Activated T-cell treated with anti-CD3 and anti-CD28 coated beads, Interleukin-2, amount 50 U/mL, for 72 hours (primary cell): Measurements from ENCODE around the gene HYOU1. TPM values are rescaled to one million over a fixed set of nuclear protein-coding genes. Genes with fewer than 3 reads are reported as not detected.
A peak's percentile ranks its signal among the peaks of the same experiment; 100 is the strongest.
"Not testable (repeated sequence)": the region's sequence is repeated elsewhere in the genome, so short reads cannot be mapped to it uniquely, and the experiment has no call there.

ENCODE experiments used
- ATAC-seq, 2 donors: fragments of 150-1000 bp; cut with Tn5 transposase; replicated peaks in 1 of 2; 2 replicates each; pipeline ENCODE4 v1.10.0; 2021; ENCODE audit warnings: moderate library complexity in 2 of 2, mild to moderate bottlenecking in 1 of 2
- DNase-seq, 2 donors: peaks; one replicate each; pipeline ENCODE4 v3.0.0; 2021 to 2022; ENCODE audit warnings: mixed read lengths in 1 of 2
- H3K27ac Mint-ChIP-seq: one replicate; pipeline ENCODE4 v1.8.0; 2022; ENCODE audit warnings: mild to moderate bottlenecking, moderate library complexity, mixed read lengths
- H3K27me3 Mint-ChIP-seq: one replicate; pipeline ENCODE4 v1.8.0; 2022; ENCODE audit warnings: low read depth, mixed read lengths
- H3K36me3 Mint-ChIP-seq, 2 donors: one replicate each; pipeline ENCODE4 v1.8.0; 2022; ENCODE audit warnings: mixed read lengths in 2 of 2, mild to moderate bottlenecking in 1 of 2; ENCODE audit not compliant: insufficient read depth in 2 of 2
- H3K4me1 Mint-ChIP-seq: one replicate; pipeline ENCODE4 v1.8.0; 2022; ENCODE audit warnings: low read depth, mixed read lengths
- H3K4me3 Mint-ChIP-seq, 2 donors: one replicate each; pipeline ENCODE4 v1.8.0; 2022; ENCODE audit warnings: mild to moderate bottlenecking in 2 of 2, mixed read lengths in 2 of 2, moderate library complexity in 2 of 2
- H3K9me3 Mint-ChIP-seq, 2 donors: one replicate each; pipeline ENCODE4 v1.8.0; 2022; ENCODE audit warnings: mixed read lengths in 2 of 2
- total RNA-seq, 2 donors: library from RNA; stranded (reverse); gene quantifications; one replicate each; pipeline ENCODE4 v1.2.3, GENCODE V29; 2022

The HYOU1 gene
- total RNA-seq, 2 donors from 2014 or later, result 199 to 232 TPM

DNA sequence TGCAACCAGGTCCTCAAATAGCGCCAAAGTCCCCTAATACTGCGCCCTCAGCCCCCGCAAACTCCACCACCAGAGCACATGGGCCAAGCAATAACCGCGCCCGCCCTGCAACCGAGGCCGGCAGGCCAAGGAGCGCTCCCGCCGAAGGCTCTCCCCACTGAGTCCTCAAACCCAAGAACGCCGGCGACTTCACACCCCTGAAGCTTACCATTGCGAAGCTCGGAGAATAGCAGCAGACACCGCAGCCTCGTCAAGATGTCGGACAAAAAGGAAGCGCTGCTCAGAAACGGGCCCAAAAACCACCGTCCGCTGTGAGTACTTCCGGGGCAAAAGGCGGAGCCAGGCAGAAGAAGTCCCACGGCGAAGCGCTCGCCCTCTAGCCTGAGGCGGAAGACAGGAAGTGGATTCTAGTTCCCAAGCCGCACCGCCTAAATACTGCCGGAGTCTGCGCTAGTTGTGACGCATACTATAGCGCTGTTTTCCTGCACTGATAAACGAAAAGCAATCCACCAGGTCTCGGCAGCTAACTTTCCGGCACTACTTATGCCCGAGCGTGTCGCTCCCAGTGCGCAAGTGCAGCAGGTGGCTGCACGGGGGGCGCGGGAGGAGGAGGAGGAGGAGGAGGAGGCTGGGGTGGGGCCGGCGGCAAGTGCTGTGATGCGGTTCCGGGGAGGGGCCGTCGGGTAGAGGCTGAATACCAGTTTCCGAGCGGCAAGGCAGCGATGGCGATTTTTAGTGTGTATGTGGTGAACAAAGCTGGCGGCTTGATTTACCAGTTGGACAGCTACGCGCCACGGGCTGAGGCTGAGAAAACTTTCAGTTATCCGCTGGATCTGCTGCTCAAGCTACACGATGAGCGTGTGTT lies 38.7 kb downstream of the HYOU1 start, which contains the start of the genes RPS25 and TRAPPC4:
TSS of gene RPS25 (minus strand) at position 270 of the 865 bp plus-strand sequence. CDS start at position 211, 59 bp downstream.
TSS of gene TRAPPC4 (plus strand) at position 693 of the 865 bp plus-strand sequence. CDS start at position 723, 30 bp downstream.
- peak within 1 kb of the TSS; percentile 96 to 98 for H3K4me3 Mint-ChIP-seq
- peak; percentile 92 for ATAC-seq
- peak; percentile 94 to 97 for DNase-seq
- H3K9me3 Mint-ChIP-seq, result no peaks in the 10 kb centered on the region
- H3K36me3 Mint-ChIP-seq, result peaks cover 21 to 40% of the 10 kb centered on the region in 2 donors
- H3K27ac Mint-ChIP-seq, result peak within 1 kb of the TSS; percentile 99
- H3K4me1 Mint-ChIP-seq, result peaks cover 61% of the 10 kb centered on the region
- H3K27me3 Mint-ChIP-seq, result no peaks in the 10 kb centered on the region

DNA sequence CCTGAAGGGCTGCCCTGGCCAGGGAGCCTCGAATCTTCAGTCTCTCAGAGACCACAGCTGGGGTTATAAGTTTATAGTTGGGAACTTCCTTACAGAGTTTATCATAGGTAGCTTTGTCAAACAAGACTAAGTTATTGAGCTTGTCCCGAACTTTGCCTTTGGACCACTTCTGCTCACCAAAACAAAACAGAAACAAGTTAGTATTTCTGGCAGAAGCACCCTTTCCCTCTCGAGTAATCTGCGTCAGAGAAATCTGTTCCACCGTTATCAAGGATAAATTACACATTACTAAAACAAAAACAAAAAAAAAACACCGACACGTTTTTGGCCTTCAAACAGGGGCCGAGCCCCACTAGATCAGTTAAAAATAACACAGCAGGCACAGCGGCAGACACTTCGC lies 39.6 kb downstream of the HYOU1 start:
- H3K9me3 Mint-ChIP-seq, DNase-seq, H3K27me3 Mint-ChIP-seq, ATAC-seq: not testable (repeated sequence)
- Mint-ChIP-seq H3K27ac (peak overlapping the region; percentile 99), H3K4me3 (peak overlapping the region; percentile 96 to 98), H3K4me1 (peaks cover 56% of the 10 kb centered on the region), H3K36me3 (peaks cover 26 to 46% of the 10 kb centered on the region in 2 donors)

DNA sequence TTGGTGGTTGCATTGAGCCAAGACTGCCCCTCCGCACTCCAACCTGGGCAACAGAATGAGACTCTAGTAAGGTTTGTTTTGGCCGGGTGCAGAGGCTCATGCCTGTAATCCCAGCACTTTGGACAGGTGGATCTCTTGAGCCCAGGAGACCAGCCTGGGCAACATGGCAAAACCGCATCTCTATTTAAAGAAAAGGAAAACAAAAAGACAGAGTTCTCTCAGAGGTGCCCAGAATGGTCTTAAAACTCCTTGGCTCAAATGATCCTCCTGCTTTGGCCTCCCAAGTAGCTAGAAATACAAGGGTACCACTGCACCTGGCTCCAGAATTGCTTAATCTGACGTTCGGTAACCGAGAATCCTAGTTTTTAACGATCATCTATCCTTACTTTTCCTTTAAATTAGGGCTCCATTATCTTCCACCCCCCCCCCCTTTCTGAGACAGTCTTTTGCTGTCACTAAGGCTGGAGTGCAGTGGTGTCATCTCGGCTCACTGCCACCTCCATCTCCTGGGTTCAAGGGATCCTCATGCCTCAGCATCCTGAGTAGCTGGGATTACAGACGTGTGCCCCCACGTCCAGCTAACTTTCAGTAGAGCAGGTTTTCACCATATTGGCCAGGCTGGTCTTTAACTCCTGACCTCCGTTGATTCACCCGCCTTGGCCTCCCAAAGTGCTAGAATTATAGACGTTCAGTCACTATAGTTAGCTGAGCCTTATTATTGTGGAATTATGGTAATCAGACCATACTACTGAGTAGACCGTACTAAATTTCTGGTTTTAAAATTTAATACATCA lies 40.6 kb downstream of the HYOU1 start:
- ATAC-seq (no peak), DNase-seq (no peak)
- Mint-ChIP-seq H3K4me3 (peak overlapping the region; percentile 96 to 98), H3K36me3 (peaks cover 28 to 42% of the 10 kb centered on the region in 2 donors), H3K27ac (peak overlapping the region; percentile 99), H3K27me3 (no peaks in the 10 kb centered on the region), H3K4me1 (peaks cover 53% of the 10 kb centered on the region), H3K9me3 (no peaks in the 10 kb centered on the region)

DNA sequence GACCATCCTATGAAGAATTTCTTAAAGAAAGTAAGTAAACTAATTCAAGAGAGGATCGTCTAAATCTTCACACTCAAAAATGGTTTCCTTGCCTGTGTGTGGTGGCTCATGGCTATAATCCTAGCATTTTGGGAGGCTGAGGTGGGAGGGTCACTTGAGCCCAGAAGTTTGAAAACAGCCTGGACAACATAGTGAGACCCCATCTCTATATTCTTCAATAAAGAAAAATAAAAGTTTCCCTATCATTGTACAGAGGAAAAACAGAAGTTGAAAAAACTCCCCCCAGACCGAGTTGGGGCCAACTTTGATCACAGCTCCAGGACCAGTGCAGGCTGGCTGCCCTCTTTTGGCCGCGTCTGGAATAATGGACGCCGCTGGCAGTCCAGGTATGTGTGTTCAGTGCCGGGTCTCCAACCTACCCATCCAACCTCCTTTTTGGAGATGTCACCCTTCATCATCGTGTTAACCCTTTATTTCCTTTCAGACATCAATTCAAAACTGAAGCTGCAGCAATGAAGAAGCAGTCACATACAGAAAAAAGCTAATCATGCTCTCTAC lies 41.9 kb downstream of the HYOU1 start:
- Mint-ChIP-seq H3K4me3 (peak overlapping the region; percentile 11 to 98), H3K4me1 (peaks cover 40% of the 10 kb centered on the region), H3K27me3 (no peaks in the 10 kb centered on the region), H3K36me3 (peaks cover 28 to 42% of the 10 kb centered on the region in 2 donors), H3K27ac (peak overlapping the region; percentile 71), H3K9me3 (no peaks in the 10 kb centered on the region)
- ATAC-seq, result no peak
- DNase-seq, result no peak

DNA sequence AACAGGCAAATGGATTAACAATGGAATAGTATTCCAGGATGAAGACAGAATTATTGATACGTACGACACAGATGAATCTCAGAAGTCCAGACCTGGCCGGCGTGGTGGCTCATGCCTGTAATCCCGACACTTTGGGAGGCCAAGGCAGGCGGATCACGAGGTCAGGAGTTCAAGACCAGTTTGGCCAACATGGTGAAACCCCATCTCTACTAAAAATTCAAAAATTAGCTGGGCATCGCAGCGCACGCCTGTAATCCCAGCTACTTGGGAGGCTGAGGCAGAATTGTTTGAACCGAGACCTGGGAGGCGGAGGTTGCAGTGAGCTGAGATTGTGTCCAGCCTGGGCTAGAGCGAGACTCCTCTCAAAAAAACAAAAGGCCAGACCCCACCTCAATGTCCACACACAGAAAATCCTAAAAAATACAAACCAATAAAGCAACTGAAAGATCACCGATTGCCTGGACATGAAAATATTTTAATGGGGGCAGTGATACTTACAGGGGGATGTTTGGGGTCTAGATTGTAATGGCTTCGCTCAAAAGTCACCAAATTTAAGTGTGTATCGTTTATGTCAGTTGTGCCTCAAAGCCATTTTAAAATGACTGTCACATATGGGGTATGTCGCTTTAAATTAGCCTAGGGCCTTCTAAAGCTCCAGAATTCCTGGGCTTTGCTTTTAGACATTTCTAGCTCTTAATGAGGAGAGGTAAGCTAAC lies 42.6 kb downstream of the HYOU1 start:
- H3K27me3 Mint-ChIP-seq, result no peaks in the 10 kb centered on the region
- peaks cover 32% of the 10 kb centered on the region for H3K4me1 Mint-ChIP-seq
- H3K4me3 Mint-ChIP-seq, result no peak overlapping the region
- ATAC-seq, result no peak
- peak overlapping the region; percentile 71 for H3K27ac Mint-ChIP-seq
- no peak for DNase-seq
- no peaks in the 10 kb centered on the region for H3K9me3 Mint-ChIP-seq
- H3K36me3 Mint-ChIP-seq, result peaks cover 27 to 39% of the 10 kb centered on the region in 2 donors

DNA sequence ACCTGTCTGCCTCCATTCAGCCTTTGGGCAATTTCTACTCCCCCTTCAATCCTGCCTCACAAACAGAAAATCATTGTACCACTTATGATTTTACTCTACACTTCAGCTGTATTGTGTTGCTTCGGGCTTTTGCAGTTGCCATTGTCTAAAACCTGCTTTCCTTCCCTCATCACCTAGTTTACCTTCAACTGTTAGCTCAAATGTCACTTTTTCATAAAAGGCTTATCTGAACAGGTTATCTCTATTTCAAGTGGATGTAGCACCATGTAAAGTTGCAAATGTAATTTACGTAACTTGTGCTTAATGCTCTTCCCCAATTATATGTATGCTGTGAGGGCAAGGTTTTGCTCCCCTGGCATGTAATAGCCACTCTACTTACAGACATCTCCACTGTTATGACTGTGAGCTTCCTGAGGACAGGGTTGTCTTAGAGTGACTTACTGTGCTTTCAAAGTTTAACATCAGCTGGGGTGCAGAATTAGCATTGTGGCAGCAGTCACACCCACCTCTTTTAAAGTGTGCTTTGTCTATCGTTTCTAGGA lies 44.3 kb downstream of the HYOU1 start:
- Mint-ChIP-seq H3K27ac (peak overlapping the region; percentile 54), H3K4me3 (no peak overlapping the region), H3K4me1 (peaks cover 30% of the 10 kb centered on the region), H3K36me3 (peaks cover 23 to 39% of the 10 kb centered on the region in 2 donors), H3K27me3 (no peaks in the 10 kb centered on the region), H3K9me3 (no peaks in the 10 kb centered on the region)
- DNase-seq (no peak), ATAC-seq (no peak)

DNA sequence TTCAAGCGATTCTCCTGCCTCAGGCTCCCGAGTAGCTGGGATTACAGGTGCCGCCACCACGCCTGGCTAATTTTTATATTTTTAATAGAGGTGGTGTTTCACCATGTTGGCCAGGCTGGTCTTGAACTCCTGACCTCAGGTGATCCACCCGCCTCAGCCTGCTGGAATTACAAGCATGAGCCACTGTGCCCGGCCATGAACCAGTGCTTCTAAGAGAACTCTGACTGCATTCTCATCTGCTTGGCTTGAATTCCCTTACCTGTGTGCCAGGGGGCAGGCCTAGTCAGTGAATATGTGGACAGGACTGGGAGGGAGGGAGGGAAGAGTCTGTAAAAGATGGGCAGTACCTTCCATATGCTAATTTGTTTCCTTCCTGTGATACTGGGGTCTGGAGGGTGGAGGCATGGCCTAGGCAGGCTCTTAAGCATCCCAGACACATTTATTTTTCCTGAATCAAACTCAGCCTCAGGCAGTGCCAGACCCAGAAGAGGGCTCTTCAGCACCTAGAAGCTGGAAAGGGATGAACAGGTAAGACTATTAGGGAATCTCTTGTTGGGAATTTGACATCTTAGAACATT lies 45.4 kb downstream of the HYOU1 start:
- Mint-ChIP-seq H3K4me1 (peaks cover 31% of the 10 kb centered on the region), H3K4me3 (no peak overlapping the region), H3K27ac (peak overlapping the region; percentile 40), H3K36me3 (peaks cover 18 to 39% of the 10 kb centered on the region in 2 donors), H3K9me3 (no peaks in the 10 kb centered on the region), H3K27me3 (no peaks in the 10 kb centered on the region)
- no peak for DNase-seq
- peak in 1 of 2 donors; percentile 33 for ATAC-seq

DNA sequence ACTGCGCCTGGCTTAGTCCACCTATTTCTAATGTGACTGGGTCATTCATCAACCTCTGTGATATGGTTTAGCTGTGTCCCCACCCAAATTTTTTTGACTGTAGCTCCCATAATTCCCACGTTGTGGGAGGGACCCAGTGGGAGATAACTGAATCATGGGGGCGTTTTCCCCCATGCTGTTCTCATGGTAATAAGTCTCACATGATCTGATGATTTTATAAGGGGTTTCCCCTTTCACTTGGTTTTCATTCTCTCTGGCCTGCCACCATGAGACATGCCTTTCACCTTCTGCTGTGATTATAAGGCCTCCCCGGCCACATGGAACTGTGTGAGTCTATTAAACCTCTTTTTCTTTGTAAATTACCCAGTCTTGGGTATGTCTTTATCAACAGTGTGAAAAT lies 50.3 kb downstream of the HYOU1 start:
- Mint-ChIP-seq H3K27ac (no peak overlapping the region), H3K4me3 (no peak overlapping the region)

DNA sequence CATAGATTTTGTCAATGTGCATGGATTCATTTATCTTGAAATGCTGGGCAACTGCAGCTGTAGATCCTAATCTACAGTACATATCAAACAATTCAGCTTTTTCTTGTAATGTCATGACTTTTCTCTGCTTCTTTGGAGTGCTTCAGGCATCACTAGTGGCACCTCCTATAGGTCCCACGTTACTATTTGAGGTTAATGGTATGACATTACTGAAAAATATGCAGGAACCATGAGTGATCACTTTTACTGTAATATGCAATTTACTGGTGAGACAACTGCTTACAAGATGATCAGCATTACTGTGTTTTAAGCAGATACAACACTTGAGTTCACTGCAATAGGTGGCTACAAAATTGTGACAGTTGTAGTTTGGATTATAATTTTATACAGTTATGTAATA lies 56.1 kb downstream of the HYOU1 start:
- no peak for ATAC-seq
- no peak for DNase-seq
- Mint-ChIP-seq H3K36me3 (peaks cover 14 to 24% of the 10 kb centered on the region in 2 donors), H3K27me3 (no peaks in the 10 kb centered on the region), H3K9me3 (no peaks in the 10 kb centered on the region), H3K4me1 (peaks cover 50% of the 10 kb centered on the region), H3K4me3 (no peak overlapping the region), H3K27ac (peak overlapping the region; percentile 57)

More for the DNA sequence above, 50.3 kb downstream of the HYOU1 start:
- H3K36me3 Mint-ChIP-seq, result peaks cover 3 to 11% of the 10 kb centered on the region in 2 donors
- no peak for ATAC-seq
- no peak for DNase-seq
- H3K27me3 Mint-ChIP-seq, result no peaks in the 10 kb centered on the region
- peaks cover 13% of the 10 kb centered on the region for H3K4me1 Mint-ChIP-seq
- no peaks in the 10 kb centered on the region for H3K9me3 Mint-ChIP-seq

DNA sequence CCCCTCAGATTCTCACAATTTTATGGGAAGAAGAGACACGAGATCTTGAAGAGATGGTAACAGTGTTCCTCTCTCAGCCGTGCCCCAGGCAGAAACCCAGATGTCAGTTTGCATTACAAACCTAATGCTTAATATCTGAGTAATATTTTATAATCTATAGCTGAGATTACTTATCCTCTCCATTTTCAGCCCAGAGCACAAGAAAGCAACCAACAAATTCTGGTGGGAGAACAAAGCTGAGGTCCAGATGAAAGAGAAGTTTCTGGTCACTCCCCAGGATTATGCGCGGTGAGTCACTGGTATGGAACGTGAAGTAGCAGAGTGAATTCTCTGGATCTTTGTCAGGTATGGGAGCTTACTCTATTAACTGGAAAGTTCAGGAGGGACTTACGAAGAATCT lies 58.2 kb downstream of the HYOU1 start:
- ATAC-seq (no peak), DNase-seq (no peak)
- H3K36me3 Mint-ChIP-seq, result peaks cover 14 to 24% of the 10 kb centered on the region in 2 donors
- H3K27me3 Mint-ChIP-seq, result no peaks in the 10 kb centered on the region
- no peaks in the 10 kb centered on the region for H3K9me3 Mint-ChIP-seq
- H3K27ac Mint-ChIP-seq, result peak overlapping the region; percentile 95
- H3K4me3 Mint-ChIP-seq, result peak overlapping the region; percentile 94 to 100
- peaks cover 48% of the 10 kb centered on the region for H3K4me1 Mint-ChIP-seq

DNA sequence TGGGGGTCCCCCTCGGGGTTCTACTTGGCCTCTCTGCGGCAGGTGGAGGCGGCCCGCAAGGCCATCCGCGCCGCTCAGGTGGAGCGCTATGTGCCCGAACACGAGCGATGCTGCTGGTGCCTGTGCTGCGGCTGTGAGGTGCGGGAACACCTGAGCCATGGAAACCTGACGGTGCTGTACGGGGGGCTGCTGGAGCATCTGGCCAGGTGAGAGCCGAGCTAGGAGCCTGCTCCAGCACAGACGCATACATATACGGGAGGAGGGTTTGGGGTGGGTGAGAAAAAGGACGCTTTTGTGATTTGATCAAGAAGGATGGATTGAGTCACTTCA lies 58.7 kb downstream of the HYOU1 start:
- no peak for DNase-seq
- ATAC-seq, result no peak
- Mint-ChIP-seq H3K4me3 (peak overlapping the region; percentile 94 to 100), H3K4me1 (peaks cover 48% of the 10 kb centered on the region), H3K9me3 (no peaks in the 10 kb centered on the region), H3K36me3 (peaks cover 16 to 24% of the 10 kb centered on the region in 2 donors), H3K27me3 (no peaks in the 10 kb centered on the region), H3K27ac (peak overlapping the region; percentile 95)
